GM18909 (cell line): ENCODE measurements around the gene PDE10A.
"Not testable (repeated sequence)": the region's sequence is repeated elsewhere in the genome, so short reads cannot be mapped to it uniquely, and the experiment has no call there.

Source experiments
- ATAC-seq: cut with Tn5 transposase; IDR thresholded peaks from one replicate; pipeline ENCODE4 v1.9.1; 2021; ENCODE audit warnings: mild to moderate bottlenecking; ENCODE audit not compliant: unreplicated experiment, poor library complexity

Gene PDE10A

DNA sequence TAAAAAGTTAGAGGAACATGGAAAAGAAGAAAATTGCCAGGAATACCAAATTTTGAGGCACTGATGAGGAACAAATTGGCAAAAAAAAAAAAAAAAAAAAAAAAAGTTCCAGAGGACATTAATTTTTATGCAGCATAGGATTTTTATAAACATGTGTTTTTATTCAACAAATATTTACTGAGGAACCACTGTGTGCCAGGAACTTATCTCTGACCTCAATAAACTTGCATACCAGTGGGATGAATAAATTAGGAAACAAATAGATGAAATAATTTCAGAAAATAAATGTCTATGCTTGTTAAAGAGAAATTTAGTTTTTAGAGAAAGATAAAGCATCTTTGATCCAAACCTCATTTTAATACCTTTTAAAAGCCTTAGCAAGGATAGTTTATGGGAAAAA, 175.1 kb downstream of the PDE10A start:
- ATAC-seq = no peak

DNA sequence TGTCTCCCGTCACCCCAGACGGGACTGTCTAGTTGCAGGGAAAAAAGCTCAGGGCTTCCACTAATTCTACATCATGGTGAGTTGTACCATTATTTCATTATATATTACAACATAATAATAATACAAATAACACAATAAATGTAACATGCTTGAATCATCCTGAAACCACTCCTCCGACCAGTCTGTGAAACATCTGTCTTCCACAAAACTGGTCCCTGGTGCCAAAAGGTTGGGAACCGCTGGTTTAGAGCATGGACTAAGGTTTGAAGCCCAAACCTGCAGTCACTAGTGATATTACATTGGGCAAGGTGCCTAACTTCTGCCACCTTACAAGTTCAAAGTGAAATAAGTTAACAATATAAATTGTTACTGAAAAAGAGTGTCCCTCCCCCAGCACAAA, 175.7 kb downstream of the PDE10A start:
- ATAC-seq = no peak

DNA sequence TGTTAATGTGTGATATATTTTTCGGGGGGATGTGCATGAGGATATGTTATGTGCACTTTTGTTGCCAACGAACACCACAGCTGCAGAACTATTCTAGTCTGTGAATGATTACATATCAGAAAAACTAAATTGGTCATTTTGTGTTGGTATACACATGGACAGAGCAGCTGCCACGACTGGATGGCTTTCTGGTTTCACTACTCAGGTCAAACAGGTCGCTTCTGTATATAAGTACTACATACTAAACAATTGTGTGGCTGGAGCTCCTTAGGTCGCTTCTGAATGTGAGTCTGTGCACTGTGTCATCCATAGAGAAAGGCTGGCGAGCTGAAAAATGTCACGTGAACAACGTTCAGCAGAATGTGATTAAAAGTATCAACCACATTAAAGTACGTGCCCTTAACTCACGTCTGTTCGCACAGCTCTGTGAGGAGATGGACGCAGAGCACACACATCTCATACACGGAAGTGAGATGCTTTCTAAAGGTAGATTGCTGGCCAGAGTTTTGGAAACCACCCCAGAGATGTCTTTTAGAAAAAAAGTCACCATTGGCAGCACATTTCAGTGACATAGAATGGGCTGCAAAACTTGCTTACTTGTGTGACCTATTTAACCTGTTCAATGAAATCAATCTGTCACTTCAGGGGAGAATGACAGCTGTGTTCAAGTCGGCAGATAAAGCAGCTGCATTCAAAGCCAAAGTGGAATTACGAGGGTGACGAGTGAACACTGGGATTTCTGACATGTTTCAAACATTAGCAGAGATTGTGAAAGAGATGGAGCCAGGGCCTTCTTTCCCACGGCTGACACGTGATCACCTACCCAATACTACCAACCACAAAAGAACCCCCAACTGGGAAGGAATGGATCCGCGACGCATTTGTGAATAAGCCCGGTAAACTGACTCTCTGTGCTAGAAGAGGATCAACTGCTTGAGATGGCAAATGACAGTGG, 176.6 kb downstream of the PDE10A start:
- no peak for ATAC-seq

DNA sequence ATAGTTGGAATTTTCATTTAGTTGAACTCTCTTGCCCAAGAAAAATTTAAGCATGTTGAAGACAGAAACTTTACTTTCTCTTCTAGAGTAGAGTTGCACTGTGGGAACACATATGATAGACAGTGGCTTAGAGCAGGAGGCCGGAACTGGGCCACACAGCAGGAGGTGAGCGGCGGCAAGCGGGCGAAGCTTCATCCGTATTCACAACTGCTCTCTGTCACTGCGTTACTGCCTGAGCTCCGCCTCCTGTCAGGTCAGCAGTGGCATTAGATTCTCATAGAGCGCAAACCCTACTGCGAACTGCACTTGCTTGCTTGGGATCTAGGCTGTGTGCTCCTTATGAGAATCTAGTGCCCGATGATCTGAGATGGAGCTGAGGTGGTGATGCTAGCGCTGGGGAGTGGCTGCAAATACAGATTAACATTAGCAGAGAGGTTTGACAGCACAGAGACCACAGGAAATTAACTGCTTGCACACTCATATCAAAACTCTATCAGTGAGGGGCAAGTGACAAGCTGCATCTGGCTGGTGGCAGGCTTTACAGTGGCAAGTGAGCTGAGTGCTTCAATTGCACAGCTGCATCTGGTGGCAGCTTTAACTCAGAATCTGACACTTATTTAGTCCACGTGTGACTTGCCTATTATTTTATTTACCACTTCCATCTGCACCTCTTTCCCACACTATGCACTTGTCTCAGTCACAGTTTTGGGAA, 178.7 kb downstream of the PDE10A start:
- no peak for ATAC-seq

DNA sequence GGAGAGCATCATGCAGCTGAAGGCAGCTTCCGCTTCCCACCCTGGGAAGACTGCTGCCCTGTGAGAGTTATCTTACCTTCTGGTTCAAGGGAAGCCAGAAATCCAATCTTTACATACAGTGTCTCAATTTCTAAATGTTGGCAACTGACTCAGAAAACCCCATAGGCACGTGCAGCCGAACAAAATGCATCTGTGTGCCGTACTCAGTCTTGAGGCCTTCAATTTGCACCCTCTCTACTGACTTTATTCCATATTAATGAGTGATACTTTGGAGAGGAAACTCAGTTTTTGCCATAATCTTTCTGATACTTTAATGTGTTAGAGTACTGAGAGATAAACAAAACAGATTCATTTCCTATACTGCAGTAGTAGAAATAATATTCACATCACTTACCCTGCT, 181.1 kb downstream of the PDE10A start:
- ATAC-seq = no peak

DNA sequence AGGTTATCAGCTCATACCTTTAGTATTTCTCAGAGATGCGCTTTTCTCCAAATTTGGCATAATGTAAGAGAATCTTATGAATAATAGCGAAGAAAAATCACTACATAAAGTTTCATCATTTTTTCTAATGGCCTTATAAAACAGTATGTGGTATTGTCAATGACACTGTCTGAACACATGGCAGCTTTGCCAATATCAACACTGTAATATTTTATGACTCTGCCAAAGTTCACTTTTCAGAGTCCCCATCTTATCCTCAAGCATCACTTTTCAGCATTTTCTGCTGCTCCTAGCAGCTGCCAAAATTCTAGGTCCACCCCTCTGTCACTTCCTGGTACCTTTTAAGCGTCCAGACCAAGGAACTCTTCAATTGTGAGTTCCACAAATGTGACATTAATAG, 182.1 kb downstream of the PDE10A start:
- ATAC-seq = no peak

DNA sequence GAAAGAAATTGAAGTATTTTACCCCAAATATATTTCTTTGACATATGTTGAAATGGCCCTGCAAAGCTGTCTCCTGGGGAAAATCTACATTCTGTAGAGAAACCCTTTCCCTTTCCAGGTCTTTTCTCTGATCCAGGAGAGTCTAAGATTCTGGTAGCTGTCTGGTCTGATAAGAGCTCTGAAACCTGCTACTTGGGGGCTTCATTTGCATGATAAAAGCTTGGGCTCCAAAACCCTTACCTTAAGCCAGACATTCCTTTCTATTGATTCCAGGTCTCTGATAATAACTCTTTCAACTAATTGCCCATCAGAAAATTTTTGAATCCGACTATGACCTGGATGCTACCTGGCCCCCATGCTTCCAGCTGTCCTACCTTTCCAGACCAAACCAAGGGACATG, 184.5 kb downstream of the PDE10A start:
- no peak for ATAC-seq

DNA sequence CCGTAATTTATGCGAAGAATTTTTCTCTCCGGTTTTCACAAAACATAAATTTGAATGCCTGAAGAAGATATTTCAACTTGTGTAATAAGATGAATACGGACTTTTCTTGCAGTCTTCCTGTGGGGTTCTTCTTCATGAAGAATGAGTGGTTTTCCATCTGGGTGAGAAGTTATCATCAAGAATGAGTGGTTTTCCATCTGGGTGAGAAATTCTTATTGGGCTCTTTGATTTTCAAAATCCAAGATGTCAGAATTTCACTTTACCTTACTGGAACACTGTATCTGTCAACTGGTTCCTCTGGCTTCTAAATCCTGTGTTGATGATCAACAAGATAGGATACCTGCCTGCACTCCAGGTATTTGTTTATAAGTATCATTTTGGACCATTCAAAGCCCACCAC, 193.6 kb downstream of the PDE10A start:
- ATAC-seq = no peak

DNA sequence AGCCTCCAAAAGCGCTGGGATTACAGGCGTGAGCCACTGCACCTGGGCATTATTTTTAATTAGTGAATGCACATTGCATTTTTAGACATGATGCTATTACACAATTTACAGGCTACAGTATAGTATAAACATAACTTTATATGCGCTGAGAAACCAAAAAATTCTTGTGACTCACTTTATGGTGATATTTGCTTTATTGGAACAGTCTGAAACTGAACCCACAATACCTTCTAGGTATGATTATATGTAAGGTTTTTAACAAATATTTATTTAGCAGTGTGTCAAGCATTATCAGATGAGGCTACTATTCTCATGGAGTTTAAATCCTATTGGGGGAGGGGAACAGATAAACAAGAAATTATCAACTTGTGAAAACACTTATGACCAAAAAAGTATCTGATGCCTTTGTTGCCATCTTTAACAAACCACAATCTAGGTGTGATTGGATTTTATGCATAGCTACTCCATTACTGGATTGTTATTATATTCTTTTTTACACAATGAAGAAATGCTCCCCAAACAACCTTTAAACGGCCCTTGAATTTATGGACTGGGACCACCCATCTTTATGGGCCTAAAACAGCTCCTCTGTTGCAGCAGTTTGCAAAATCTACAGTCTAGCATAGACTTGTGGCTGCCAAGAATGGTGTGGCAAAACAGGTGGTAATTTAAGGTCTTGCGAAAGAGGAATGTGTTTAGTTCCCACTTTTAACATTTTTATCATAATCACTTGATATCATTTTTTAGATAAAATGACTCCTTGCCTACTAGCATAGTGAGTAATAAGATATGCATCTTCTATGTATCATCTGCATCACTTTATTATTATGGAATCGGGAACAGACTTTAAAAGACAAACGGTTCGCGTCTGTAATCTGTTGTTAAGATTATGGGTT, 194.5 kb downstream of the PDE10A start:
- no peak for ATAC-seq

DNA sequence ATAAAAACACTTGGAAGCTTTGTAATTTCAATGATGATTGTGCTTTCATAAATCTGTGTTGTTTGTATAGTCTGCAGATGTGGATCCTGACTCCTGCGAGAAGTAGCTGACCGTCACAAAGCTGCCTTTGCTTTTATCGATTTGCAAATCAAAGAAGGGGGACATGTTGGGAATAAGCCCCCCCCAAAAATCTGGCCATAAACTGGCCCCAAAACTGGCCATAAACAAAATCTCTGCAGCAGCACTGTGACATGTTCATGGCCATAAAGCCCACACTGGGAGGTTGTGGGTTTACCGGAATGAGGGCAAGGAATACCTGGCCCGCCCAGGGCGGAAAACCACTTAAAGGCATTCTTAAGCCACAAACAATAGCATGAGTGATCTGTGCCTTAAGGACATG, 199.5 kb downstream of the PDE10A start:
- not testable (repeated sequence) for ATAC-seq

DNA sequence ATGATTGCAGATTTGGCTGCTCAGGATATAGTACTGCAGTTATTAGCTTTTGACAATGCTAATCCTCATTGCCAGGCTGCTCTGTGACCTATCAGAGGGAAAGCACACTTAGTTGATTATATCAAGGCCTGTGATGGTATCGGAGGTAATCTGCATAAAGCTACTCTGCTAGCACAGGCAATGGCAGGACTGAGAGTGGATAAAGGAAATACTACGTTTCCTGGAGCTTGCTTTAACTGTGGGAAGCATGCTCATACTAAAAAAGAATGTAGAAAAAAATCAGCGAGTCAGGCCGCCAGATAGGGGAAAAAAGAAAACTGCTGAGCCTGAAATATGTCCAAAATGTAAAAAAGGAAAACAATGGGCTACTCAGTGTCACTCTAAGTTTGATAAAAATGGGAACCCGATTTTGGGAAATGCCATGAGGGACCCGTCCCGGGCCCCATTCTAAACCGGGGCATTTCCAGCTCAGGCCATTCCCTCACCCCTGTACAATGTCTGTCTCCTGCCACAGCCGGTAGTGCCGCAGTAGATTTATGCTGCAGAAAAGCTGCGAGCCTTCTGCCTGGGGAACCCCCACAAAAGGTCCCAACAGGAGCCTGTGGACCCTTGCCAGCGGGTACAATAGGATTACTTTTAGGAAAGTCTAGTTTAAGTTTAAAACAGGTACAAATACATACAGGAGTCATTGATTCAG, 203.3 kb downstream of the PDE10A start:
- ATAC-seq = not testable (repeated sequence)

DNA sequence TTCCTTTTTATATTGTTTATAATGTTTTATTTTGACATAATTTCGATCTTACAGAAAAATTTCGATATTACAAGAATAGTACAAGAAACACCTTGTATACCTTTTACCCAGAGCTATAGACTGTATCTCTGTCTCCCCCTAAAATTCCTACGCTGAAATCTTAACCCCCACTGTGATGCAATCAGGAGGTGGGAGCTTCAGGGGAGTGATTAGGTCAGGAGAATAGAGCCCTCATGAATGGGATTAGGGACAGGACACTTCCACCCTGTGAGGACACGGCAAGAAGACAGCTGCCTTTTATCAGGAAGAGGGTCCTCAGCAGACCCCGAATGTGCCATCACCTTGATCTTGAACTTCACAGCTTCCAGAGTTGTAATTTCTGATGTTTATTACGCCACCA, 204.9 kb downstream of the PDE10A start:
- ATAC-seq = no peak

DNA sequence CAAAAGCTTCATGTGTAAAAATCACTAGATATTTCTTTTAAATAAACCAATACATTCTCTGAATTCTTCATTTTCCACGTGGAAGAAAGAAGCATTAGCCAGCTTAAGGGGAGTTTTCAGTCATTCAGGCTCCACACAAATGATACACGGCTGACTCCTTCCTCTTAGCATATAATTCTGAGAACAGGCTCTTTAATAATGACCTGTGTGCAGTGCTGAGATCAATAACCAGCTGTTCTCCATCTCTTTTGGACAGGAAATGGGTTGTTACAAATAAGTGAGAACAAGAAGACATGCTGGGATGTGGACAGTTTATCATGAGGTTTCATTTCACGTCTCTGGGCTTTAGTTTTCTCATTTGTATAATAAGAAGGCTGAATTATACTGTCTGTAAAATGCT, 206.8 kb downstream of the PDE10A start:
- ATAC-seq = no peak

DNA sequence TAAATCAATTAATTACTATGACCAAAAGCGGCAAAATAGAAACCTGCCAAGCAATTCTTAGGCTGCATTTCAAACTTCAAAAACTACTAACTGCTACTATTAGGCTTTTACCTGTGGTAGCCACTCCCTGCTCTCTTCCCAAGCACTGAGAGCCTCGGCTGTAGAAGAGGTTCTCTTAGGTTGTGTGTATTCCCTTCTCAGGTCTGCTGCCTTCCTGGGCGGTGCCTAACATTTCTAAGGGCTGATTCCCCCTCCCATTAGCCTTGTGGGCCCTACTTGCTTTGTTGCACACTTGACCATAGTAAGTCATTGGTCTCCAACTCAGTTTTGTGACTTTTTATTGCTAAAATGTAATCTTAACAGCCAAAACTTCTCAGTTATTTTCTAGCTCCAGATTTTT, 207.6 kb downstream of the PDE10A start:
- no peak for ATAC-seq

DNA sequence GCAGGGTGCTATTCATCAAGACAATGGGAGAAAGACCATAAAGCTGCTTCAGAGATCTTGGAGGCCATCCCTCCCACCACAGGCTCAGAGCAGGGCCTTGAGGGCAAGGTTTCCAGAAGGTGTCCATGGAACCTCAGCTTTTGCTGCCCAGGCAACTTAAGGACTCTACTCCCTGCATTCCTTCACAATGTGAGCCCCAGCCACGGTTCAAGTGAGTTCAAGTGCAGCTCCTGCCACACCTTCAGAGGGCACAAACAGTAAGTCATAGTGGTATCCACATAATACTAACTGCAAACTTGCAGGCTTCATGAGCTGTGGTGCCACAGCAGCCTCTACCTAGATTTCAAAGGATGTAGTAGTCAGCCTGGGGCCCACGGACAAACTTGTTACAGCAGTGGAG, 209.6 kb downstream of the PDE10A start:
- no peak for ATAC-seq

DNA sequence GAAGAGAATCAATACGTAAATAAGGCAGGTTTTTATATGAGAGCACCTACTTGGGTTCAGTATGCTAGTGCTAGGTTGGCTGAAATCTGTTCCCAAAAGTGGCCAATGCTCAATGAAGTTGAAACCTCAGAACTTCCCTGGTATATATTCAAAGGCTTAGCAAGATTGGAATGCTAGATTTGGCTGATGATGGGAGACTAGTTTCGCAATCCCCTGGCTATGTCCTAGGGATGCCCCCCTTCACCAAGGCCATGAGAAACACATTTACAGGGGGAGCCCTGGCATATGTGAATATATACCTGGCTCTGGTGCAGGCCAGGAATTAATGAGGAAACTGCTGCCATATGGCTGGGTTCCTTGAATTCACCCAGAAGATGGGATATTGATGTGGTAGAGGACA, 211.2 kb downstream of the PDE10A start:
- ATAC-seq = no peak

DNA sequence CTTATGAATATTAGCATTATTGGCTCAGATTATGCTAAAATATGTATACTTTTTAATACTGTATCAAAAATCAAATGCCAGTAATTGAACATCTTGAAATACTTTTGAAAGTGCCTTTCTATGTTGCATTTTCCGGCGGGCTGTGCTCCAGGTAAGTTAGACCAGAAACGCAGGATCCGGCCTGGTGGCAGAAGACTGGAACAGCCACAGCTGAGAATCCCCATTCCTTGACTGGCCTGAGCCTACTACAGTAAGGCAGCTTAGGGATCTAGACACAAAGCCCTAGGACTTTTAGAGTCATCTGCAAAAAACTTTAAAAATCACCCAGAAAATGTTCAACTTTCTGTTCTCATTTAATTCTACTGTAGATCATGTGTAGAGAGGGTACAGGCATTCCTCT, 214.8 kb downstream of the PDE10A start:
- ATAC-seq = no peak

DNA sequence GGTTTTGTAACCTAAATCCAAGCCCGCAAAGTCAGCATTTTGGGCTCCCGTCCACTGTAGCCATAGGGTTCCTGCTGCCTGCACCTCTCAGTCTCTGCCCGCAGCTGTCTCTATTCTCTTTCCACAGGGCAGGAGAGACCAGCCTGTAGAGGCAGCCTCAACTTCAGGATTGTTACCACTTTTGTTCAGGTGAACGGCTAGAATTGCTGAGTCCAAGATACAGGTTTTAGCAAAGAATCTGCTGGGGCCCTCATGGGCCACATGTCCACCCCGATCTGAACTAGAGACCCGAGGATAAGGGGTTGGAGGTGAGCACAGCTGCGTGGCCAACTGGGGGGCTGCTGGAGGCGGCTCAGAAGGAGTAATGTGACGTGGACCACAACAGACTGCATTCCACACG, 215.9 kb downstream of the PDE10A start:
- no peak for ATAC-seq

DNA sequence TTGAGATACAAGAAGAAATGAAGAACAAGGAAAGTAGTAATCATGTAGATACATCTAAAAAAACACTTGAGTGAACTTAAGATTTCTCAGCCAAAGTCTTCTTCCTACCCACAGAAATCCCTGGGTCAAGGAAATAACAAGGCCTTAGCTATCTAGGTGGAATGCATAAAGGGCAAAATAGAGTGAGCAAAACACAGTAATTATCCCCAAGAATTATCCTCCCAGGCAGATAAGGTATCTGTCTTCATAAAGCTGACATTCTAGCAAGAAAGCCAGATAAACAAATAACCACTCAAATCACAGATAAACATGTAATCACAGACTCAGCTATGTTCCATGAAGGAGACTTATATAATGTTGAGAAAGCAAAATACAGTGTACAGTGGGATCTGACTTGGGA, 216.7 kb downstream of the PDE10A start:
- no peak for ATAC-seq

DNA sequence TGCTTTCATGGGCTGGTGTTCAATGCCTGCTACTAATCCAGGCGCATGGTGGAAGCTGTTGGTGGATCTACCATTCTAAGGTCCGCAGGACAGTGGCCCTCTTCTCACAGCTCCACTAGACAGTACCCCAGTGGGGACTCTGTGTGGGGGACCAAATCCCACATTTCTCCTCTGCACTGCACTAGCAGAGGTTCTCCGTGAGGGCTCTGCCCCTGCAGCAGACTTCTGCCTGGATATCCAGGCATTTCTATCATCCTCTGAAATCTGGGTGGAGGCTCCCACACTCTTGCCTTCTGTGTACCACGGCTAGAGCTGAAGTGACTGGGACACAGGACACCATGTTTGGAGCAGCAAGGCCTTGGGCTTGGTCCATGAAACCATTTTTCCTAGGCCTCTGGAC, 219.6 kb downstream of the PDE10A start:
- no peak for ATAC-seq
